Activated CD8-positive, alpha-beta memory T cell treated with anti-CD3 and anti-CD28 coated beads for 24 hours (primary cell): ENCODE data around the gene MRPL52.
"Not testable (repeated sequence)": the region's sequence is repeated elsewhere in the genome, so short reads cannot be mapped to it uniquely, and the experiment has no call there.

Experiments used
- DNase-seq: peaks from one replicate; pipeline ENCODE4 v3.0.0-alpha.2; 2020

MRPL52 gene

GRCh38 chr14:22839159-22839779, 9.6 kb downstream of the MRPL52 start:
- DNase-seq: no peak

- no peak for DNase-seq
Observed at GRCh38 chr14:22841311-22841710, 11.6 kb downstream of the MRPL52 start.

- no peak for DNase-seq
Observed at GRCh38 chr14:22841769-22842168, 12.1 kb downstream of the MRPL52 start.

GRCh38 chr14:22842211-22843122, 12.8 kb downstream of the MRPL52 start:
- no peak for DNase-seq

DNA sequence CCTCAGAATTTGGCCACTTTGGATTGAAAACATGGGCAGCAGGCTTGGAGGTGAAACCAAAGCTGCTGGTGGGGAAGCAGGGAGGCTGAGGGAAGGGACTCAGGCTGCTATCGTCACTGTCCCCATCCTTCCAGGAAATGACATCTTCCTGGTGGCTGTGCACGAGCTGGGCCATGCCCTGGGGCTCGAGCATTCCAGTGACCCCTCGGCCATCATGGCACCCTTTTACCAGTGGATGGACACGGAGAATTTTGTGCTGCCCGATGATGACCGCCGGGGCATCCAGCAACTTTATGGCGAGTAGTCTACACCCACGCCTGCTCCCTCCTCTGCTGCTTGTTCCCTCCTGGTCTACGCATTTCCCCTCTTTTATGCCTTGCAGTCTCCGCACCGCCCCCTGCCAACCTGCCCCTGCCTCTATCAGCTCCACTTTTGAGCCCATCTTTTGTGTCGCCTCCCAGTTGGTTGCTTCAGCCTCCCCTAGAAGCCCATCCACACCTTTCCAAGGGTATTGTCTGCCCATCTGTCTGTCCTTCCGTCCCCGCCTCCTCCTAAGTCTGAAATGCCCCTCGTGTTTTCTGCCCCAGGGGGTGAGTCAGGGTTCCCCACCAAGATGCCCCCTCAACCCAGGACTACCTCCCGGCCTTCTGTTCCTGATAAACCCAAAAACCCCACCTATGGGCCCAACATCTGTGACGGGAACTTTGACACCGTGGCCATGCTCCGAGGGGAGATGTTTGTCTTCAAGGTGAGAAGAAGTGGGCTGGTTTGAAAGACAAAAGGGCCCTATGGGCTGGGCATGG, 13.6 kb downstream of the MRPL52 start:
- no peak for DNase-seq

- no peak for DNase-seq
Observed at GRCh38 chr14:22844221-22845102, 14.8 kb downstream of the MRPL52 start.

GRCh38 chr14:22845103-22845394, 15.4 kb downstream of the MRPL52 start:
- no peak for DNase-seq

DNA sequence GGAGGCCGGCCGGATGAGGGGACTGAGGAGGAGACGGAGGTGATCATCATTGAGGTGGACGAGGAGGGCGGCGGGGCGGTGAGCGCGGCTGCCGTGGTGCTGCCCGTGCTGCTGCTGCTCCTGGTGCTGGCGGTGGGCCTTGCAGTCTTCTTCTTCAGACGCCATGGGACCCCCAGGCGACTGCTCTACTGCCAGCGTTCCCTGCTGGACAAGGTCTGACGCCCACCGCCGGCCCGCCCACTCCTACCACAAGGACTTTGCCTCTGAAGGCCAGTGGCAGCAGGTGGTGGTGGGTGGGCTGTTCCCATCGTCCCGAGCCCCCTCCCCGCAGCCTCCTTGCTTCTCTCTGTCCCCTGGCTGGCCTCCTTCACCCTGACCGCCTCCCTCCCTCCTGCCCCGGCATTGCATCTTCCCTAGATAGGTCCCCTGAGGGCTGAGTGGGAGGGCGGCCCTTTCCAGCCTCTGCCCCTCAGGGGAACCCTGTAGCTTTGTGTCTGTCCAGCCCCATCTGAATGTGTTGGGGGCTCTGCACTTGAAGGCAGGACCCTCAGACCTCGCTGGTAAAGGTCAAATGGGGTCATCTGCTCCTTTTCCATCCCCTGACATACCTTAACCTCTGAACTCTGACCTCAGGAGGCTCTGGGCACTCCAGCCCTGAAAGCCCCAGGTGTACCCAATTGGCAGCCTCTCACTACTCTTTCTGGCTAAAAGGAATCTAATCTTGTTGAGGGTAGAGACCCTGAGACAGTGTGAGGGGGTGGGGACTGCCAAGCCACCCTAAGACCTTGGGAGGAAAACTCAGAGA, 16.3 kb downstream of the MRPL52 start:
- no peak for DNase-seq

GRCh38 chr14:22846811-22847307, 17.2 kb downstream of the MRPL52 start:
- no peak for DNase-seq

DNA sequence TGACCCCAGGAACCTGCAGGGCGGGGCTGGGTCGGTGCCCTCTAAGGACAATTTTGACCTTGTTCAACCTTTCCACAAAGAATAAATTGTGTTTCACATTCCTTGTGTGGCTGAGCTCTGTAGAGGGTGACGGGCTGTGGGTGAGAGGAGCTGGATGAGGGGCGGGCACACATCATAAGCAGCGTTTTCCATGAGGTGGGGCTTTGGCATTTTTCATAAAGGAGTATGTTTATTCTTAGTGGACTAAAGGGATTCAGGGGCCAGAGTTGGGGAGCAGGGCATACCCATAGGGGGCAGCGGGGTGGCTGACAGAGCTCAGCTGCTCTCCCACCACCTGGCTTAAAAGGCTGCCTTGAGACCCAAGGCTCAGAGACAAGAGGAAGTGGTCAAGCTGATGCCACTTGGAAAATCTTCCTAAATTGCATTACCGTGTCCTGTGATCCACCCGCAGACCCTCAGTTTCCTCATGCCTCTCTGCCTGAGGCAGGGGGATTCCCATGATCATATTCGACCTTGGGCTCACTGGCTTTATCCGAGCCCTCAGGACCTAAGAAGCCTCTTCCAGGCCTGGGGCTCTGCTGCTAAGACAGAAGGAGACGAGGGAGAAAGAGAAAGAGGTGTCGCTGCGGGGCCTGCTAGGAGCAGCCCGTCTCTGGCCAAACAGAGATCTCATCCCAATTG, 18.1 kb downstream of the MRPL52 start:
- no peak for DNase-seq

- DNase-seq: no peak
Observed at GRCh38 chr14:22848351-22849164, 18.9 kb downstream of the MRPL52 start.

GRCh38 chr14:22849212-22849819, 19.6 kb downstream of the MRPL52 start:
- no peak for DNase-seq

GRCh38 chr14:22850944-22851764, 21.5 kb downstream of the MRPL52 start:
- no peak for DNase-seq

DNA sequence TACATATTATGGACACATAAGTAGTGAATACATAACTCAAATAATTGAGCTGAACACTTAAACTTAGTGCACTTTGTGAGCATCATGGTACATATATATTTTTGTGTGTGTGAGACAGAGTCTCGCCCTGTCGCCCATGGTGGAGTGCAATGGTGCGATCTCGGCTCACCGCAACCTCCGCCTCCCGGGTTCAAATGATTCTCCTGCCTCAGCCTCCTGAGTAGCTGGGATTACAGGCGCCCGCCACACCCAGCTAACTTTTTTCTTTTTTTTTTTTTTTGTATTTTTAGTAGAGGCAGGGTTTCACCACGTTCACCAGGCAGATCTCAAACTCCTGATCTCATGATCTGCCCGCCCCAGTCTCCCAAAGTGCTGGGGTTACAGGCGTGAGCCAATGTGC, 22.5 kb downstream of the MRPL52 start:
- DNase-seq: not testable (repeated sequence)

DNA sequence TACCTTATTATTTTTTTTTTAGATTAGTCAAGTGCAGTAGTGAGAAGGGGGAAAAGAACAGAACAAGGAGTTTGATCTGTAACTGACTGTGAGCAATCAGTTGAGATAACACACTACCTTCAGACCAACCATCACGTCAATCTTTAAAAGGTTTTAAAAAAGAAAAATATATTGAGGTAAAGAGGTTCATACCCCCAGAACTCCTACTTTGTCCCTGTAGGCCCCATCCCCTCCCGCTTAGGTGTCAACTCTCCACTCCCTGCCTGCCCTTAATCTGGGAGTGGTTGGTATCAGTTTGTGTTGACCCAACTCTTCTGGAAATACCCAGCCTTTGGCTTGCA, 22.9 kb downstream of the MRPL52 start:
- no peak for DNase-seq

DNA sequence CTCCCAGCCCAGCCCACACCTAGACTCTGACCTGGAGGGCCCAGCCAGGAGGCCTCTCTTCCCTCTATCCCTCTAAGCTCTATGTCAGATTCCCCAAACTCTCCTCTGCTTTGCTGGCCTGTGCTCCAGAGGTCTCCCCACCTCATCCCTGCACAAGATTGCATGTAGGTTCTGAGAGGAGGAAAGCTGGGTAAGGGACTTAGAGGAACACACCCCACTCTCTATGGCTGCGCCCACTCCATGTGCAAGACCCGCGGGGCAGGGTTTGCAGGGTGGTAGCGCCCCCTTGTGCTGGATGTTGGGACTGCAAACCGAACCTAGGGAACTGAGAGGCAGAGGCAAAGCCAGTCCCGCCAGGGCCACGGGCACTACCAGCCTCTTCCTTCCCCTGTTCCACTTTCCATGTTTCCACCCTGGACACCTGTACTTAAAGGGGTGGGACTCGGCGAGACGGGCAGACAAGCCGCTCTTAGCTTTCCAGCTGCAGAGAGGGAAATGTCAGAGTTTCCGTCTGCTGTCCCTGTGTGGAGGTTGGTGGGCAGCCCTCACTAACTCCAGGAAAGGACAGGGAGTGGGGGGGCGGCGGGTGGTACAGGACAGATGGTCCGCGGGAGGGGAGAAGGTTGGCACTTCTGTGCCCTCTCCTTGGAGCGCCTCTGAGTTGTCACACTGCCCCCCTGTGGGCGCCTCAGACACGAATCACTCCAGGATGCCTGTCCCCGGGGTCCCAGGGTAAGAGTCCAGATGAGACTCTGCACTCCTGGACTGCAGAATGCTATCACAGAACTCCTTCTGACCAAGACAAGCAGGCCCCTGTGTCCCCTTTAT, 23.5 kb downstream of the MRPL52 start:
- DNase-seq: peak; percentile 100

DNA sequence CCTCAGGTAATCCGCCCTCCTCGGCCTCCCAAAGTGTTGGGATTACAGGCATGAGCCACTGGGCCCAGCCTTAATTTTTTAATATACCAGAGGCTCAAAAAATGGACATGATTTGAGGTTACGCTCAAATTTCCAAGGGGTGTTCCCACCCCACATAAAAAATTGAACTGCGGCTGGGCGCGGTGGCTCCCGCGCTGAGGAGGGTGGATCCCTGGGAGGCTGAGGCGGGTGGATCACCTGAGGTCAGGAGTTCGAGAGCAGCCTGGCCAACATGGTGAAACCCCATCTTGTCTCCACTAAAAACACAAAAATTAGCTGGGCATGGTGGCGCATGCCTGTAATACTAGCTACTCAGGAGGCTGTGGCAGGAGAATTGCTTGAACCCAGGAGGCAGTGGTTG, 24.6 kb downstream of the MRPL52 start:
- not testable (repeated sequence) for DNase-seq
